ENCODE results near the gene DAPP1. TPM values are rescaled to one million over a fixed set of nuclear protein-coding genes. Genes with fewer than 3 reads are reported as not detected.

The DAPP1 gene
- total and polyA plus RNA-seq, 10 of the 15 experiments (the other 5 are each of a cell fraction or from before 2014, with no cell fraction given): 46.5 to 147 (median 74.2) TPM

DNA sequence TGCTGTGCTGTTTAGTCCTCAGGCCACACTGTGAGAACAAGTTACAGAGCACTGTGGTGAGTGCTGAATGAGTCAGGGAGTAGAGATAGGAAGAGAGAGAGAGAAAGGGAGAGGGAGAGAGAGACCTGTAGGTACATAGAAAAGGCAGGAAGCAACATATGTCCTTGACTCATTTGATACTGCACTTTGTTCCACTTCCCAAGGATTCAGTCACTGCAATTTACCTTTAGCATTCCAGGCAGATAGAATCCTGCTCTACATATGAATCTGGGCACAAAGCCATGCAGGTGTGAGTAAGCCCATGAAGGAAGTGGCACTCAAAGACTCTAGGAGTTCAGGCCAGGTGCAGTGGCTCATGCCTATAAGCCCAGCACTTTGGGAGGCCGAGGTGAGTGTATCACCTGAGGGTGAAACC is 1.0 kb upstream of the DAPP1 start (continued):
- TF ChIP-seq FOS (IDR thresholded peaks at IDR 0.05; ENCODE audit: borderline replicate concordance, extremely low read depth, insufficient read length) (no peak), HDGF (IDR thresholded peaks at IDR 0.05) (no peak)

DNA sequence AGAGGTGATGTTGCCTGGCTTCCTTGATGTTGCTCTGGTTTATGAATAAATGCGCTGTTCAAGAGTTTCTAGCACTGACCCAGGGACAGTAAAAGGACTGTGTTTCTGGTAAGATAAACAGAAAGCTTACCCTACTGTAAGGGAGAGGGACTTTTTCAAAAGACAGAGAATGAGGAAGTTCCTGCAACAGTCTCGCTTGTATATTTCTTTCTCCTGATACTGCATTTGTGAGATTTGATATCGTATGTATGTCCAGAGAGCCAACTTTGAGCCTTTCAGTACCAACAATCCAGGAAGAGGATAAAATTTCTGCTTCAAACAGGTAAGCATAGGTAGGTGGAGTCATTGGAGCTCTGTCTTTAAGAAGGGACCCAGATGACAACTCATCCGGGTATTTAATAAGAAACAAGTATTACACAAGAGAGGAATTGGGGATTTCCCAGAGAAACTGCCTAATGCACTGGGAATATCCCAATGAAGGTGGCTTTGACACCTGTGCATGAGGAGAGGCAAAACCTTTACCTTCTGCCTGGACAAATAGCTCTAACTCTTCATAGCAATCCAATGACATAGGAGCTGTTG is 773 bp downstream of the DAPP1 start:
- peak; percentile 56 for ATAC-seq
- intact Hi-C loops (cut with micrococcal nuclease; ENCODE audit: unreplicated experiment): no loop called here
- POLR2A ChIA-PET: interaction anchor here (0.8 to 3.1 kb wide), 8 partner anchors 11 to 133 kb away, joined by 3 to 30 read pairs (median 6); partner anchors contain the start of genes DNAJB14, H2AZ1 and LAMTOR3
- FAIRE-seq: no peak
- Histone ChIP-seq H3K36me3 (ENCODE audit: control insufficient read depth in 2 of 2, insufficient read depth in 2 of 2, low read length in 1 of 2) (0 out of 4 replicates have a peak, but pooled peaks cover 0 to 4% of the 10 kb centered on the region in 2 experiments), H3K4me3 (peak overlapping the region; percentile 95), H3K4me1 (ENCODE audit: control insufficient read depth, insufficient read depth, low read length) (peaks cover 19% of the 10 kb centered on the region), H4K20me1 (ENCODE audit: control insufficient read depth, insufficient read depth) (no peaks in the 10 kb centered on the region), H2AFZ (ENCODE audit: control insufficient read depth, low read depth, low read length) (no peak overlapping the region), H3K9ac (ENCODE audit: control insufficient read depth, insufficient read depth, low read length) (peak overlapping the region; percentile 73), H3K27me3 (replicated peaks in 1 of 2; ENCODE audit: control insufficient read depth in 2 of 2, insufficient read depth in 2 of 2, low read length in 1 of 2) (no peaks in the 10 kb centered on the region), H3K4me2 (ENCODE audit: control insufficient read depth, insufficient read depth) (peak overlapping the region; percentile 87), H3K27ac (ENCODE audit: control insufficient read depth, insufficient read depth) (peak overlapping the region; percentile 85), H3K79me2 (ENCODE audit: control insufficient read depth, insufficient read depth, low read length) (peaks cover 61% of the 10 kb centered on the region), H3K9me3 (replicated peaks; ENCODE audit: control insufficient read depth, insufficient read depth, low read length) (no peaks in the 10 kb centered on the region; the same call in 2 of the 3 replicates)
- CTCF ChIA-PET: interaction anchor here (0.5 to 2.9 kb wide), 14 partner anchors 9 to 690 kb away, joined by 3 to 30 read pairs (median 4); partner anchors contain the start of genes DNAJB14 and TRMT10A
- 2% methylated on average over 4 of the region's 4 CpGs for WGBS (ENCODE audit: insufficient coverage, insufficient replicate concordance, low lambda C conversion rate, missing lambda C conversion rate)
- no peak for DNase-seq (ENCODE audit: low read depth, low spot score)
- SMC1A ChIA-PET (ENCODE audit: uncharacterized antibody, unreplicated experiment): interaction anchor here (0.7 to 5.4 kb wide), 14 partner anchors 9 to 254 kb away, joined by 3 to 55 read pairs (median 5); partner anchors contain the start of genes DNAJB14 and TRMT10A
- in situ Hi-C loops (cut with MboI): no loop called here
- BruUV-seq (replicated peaks): no TSS peak
- RAD21 ChIA-PET (ENCODE audit: unreplicated experiment): interaction anchor here (0.7 to 4.1 kb wide), 15 partner anchors 9 to 822 kb away, joined by 3 to 43 read pairs (median 8); partner anchors contain the start of genes DNAJB14, LAMTOR3 and METAP1
- TF ChIP-seq EED (IDR thresholded peaks at IDR 0.05; ENCODE audit: low read depth) (0 out of 2 replicates have a peak, but pooled peaks have one; percentile 18), ZNF217 (IDR thresholded peaks at IDR 0.05) (peak; percentile 4; the same call in 1 of the 2 replicates), STAT3 (IDR thresholded peaks at IDR 0.05; ENCODE audit: low read depth, low read length) (no peak), KAT2A (conservative IDR thresholded peaks at IDR 0.05; ENCODE audit: control insufficient read depth, low read depth, low read length) (no peak), RAD51 (IDR thresholded peaks at IDR 0.05) (no peak), MTA3 (IDR thresholded peaks at IDR 0.05; ENCODE audit: borderline replicate concordance, low read length) (0 out of 2 replicates have a peak, but pooled peaks have one; percentile 21), SPI1 (IDR thresholded peaks at IDR 0.05; ENCODE audit: borderline replicate concordance, insufficient read depth, low read depth, low read length) (peak; percentile 59; the same call in 1 of the 2 replicates), EP300 (IDR thresholded peaks at IDR 0.05; ENCODE audit: borderline replicate concordance in 1 of 2, control insufficient read depth in 1 of 2, low read depth in 2 of 2, low read length in 2 of 2) (0 out of 4 replicates have a peak, but pooled peaks of 1 of the 2 experiments have one; percentile 13), SIN3A (IDR thresholded peaks at IDR 0.05; ENCODE audit: low read depth, low read length) (peak; percentile 53; the same call in 1 of the 2 replicates), PAX5 (IDR thresholded peaks at IDR 0.05; ENCODE audit: borderline replicate concordance, low read depth, low read length) (no peak), LARP7 (IDR thresholded peaks at IDR 0.05) (no peak)
- TF ChIP-seq, protein P1, sequence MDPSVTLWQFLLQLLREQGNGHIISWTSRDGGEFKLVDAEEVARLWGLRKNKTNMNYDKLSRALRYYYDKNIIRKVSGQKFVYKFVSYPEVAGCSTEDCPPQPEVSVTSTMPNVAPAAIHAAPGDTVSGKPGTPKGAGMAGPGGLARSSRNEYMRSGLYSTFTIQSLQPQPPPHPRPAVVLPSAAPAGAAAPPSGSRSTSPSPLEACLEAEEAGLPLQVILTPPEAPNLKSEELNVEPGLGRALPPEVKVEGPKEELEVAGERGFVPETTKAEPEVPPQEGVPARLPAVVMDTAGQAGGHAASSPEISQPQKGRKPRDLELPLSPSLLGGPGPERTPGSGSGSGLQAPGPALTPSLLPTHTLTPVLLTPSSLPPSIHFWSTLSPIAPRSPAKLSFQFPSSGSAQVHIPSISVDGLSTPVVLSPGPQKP (IDR thresholded peaks at IDR 0.05; ENCODE audit: low read depth, low read length): no peak
- TF ChIP-seq, protein P2, sequence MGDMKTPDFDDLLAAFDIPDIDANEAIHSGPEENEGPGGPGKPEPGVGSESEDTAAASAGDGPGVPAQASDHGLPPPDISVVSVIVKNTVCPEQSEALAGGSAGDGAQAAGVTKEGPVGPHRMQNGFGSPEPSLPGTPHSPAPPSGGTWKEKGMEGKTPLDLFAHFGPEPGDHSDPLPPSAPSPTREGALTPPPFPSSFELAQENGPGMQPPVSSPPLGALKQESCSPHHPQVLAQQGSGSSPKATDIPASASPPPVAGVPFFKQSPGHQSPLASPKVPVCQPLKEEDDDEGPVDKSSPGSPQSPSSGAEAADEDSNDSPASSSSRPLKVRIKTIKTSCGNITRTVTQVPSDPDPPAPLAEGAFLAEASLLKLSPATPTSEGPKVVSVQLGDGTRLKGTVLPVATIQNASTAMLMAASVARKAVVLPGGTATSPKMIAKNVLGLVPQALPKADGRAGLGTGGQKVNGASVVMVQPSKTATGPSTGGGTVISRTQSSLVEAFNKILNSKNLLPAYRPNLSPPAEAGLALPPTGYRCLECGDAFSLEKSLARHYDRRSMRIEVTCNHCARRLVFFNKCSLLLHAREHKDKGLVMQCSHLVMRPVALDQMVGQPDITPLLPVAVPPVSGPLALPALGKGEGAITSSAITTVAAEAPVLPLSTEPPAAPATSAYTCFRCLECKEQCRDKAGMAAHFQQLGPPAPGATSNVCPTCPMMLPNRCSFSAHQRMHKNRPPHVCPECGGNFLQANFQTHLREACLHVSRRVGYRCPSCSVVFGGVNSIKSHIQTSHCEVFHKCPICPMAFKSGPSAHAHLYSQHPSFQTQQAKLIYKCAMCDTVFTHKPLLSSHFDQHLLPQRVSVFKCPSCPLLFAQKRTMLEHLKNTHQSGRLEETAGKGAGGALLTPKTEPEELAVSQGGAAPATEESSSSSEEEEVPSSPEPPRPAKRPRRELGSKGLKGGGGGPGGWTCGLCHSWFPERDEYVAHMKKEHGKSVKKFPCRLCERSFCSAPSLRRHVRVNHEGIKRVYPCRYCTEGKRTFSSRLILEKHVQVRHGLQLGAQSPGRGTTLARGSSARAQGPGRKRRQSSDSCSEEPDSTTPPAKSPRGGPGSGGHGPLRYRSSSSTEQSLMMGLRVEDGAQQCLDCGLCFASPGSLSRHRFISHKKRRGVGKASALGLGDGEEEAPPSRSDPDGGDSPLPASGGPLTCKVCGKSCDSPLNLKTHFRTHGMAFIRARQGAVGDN (IDR thresholded peaks at IDR 0.05): no peak
